ENCODE results near the gene PNPLA3. TPM values are rescaled to one million over a fixed set of nuclear protein-coding genes. Genes with fewer than 3 reads are reported as not detected.

Gene PNPLA3
- total RNA-seq, 1 donor from 2014 or later, result 5.9 TPM

DNA sequence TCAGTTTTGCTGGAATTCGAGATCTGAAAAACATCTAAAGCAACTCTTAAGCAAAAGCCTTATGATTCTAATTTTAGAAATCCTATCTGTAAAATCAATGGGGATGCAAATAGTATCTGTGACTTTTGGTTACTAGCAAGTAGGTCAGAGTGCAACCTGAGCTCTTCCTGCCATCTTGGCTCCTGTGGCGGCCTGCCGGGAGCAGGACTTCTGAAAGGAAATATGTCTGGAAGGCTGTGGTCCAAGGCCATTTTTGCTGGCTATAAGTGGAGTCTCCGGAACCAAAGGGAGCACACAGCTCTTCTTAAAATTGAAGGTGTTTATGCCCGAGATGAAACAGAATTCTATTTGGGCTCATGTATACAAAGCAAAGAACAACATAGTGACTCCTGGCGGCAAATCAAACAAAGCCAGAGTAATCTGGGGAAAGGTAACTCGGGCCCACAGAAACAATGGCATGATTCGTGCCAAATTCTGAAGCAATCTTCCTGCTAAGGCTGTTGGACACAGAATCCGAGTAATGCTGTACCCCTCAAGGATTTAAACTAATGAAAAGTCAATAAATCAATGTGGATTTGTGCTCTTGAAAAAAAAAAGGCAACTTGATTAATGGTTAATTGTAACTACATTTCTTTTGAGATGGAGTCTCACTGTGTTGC lies 33.3 kb downstream of the PNPLA3 start:
- peak overlapping the region; percentile 97 for H3K4me3 Mint-ChIP-seq
- H3K4me1 Mint-ChIP-seq (ENCODE audit: unreplicated experiment), result peaks cover 30% of the 10 kb centered on the region
- H3K9me3 Mint-ChIP-seq, result no peaks in the 10 kb centered on the region
- DNase-seq (ENCODE audit: extremely low spot score, unreplicated experiment), result no peak
- H3K27ac Mint-ChIP-seq, result peak overlapping the region; percentile 93
- no peaks in the 10 kb centered on the region for H3K27me3 Mint-ChIP-seq
- TF ChIP-seq, protein P1, sequence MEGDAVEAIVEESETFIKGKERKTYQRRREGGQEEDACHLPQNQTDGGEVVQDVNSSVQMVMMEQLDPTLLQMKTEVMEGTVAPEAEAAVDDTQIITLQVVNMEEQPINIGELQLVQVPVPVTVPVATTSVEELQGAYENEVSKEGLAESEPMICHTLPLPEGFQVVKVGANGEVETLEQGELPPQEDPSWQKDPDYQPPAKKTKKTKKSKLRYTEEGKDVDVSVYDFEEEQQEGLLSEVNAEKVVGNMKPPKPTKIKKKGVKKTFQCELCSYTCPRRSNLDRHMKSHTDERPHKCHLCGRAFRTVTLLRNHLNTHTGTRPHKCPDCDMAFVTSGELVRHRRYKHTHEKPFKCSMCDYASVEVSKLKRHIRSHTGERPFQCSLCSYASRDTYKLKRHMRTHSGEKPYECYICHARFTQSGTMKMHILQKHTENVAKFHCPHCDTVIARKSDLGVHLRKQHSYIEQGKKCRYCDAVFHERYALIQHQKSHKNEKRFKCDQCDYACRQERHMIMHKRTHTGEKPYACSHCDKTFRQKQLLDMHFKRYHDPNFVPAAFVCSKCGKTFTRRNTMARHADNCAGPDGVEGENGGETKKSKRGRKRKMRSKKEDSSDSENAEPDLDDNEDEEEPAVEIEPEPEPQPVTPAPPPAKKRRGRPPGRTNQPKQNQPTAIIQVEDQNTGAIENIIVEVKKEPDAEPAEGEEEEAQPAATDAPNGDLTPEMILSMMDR (conservative IDR thresholded peaks at IDR 0.05), result no peak
- H3K36me3 Mint-ChIP-seq, result peaks cover 3% of the 10 kb centered on the region

DNA sequence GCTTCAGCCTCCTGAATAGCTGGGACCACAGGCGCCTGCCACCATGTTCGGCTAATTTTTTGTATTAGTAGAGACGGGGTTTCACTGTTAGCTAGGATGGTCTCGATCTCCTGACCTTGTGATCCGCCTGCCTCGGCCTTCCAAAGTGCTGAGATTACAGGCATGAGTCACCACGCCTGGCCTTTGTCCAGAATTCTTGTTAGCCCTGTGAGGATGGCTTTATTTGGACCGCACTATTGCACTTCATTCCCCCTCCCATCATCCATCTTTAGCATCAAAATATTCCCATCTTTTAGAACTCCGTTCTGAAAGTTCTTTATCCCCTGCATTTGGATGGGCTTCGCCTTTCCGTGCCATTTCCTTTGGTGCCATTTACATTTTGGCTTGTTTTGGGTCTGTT lies 34.3 kb downstream of the PNPLA3 start:
- peak overlapping the region; percentile 50 for H3K4me3 Mint-ChIP-seq
- H3K9me3 Mint-ChIP-seq, result no peaks in the 10 kb centered on the region

DNA sequence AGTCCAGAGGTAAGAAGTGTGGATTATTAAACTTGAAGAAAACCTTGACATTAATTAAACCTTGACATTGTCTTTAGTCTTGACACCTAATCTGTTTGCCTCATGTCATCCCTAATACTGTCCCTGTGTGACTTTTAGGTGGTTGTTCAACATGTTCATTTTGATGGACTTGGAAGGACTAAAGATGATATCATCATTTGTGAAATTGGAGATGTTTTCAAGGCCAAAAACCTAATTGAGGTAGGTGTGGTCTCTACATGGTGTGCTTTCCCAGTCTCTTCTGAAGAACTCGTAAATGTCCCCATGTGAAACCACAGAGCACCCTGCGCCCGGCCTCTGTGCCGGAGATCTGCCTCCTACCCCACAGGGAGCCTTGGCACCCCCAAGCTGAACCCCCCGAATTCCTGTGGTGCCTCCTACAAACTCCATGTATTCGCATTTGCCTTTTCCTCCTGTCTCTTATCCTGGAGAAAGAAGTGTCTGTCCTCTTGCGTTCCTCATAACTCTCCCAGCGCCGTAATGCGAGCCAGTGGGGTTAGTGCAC lies 40.8 kb downstream of the PNPLA3 start:
- Mint-ChIP-seq H3K36me3 (peaks cover 29% of the 10 kb centered on the region), H3K9me3 (no peaks in the 10 kb centered on the region), H3K4me3 (no peak overlapping the region), H3K4me1 (ENCODE audit: unreplicated experiment) (no peaks in the 10 kb centered on the region), H3K27me3 (no peaks in the 10 kb centered on the region), H3K27ac (no peak overlapping the region)
- DNase-seq (ENCODE audit: extremely low spot score, unreplicated experiment), result no peak
- TF ChIP-seq, protein P1 (conservative IDR thresholded peaks at IDR 0.05), result no peak

More for the DNA sequence above, 34.3 kb downstream of the PNPLA3 start:
- no peaks in the 10 kb centered on the region for H3K27me3 Mint-ChIP-seq
- H3K4me1 Mint-ChIP-seq (ENCODE audit: unreplicated experiment), result peaks cover 30% of the 10 kb centered on the region
- H3K27ac Mint-ChIP-seq, result peak overlapping the region; percentile 6
- DNase-seq (ENCODE audit: extremely low spot score, unreplicated experiment), result no peak
- peaks cover 3% of the 10 kb centered on the region for H3K36me3 Mint-ChIP-seq
- TF ChIP-seq, protein P1 (conservative IDR thresholded peaks at IDR 0.05), result no peak

DNA sequence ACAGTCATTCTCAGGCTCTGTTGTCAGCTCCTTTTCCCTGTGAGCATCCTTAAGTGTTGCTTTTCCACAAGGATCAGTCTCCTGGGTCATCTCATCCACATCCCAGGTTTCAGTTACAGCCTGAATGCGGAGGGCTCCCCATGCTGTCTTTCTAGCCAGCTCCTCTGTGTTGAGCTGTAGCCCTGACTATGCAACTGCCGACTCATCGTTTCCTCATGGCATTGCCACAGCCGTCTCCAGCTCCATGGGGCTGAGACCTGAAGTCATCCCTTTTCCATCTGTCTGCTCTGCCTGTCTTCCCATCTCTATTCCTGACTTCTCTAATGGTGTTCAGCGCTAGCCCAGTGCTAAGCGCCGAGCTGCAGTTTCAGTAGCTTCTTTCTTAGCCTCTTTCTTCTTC lies 43.5 kb downstream of the PNPLA3 start:
- Mint-ChIP-seq H3K27me3 (no peaks in the 10 kb centered on the region), H3K4me3 (no peak overlapping the region), H3K36me3 (peaks cover 32% of the 10 kb centered on the region), H3K4me1 (ENCODE audit: unreplicated experiment) (no peaks in the 10 kb centered on the region), H3K27ac (no peak overlapping the region), H3K9me3 (no peaks in the 10 kb centered on the region)
- TF ChIP-seq, protein P1 (conservative IDR thresholded peaks at IDR 0.05), result no peak
- no peak for DNase-seq (ENCODE audit: extremely low spot score, unreplicated experiment)

DNA sequence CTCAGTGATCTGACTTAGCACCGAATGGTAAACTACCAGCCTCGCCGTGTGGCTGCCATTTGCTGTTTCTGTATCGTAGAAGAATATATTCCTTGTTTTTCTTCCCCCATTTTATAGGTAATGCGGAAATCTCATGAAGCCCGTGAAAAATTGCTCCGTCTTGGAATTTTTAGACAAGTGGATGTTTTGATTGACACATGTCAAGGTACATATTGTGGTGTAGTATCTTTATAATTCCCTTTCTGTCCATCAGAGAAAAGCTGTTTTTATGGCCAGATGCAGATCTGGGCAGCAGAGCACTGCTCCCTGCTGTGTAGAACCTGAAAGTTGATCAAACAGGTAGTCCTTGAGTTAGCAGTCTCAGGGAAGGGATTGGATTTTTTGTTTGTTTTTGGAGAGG lies 45.0 kb downstream of the PNPLA3 start:
- no peaks in the 10 kb centered on the region for H3K9me3 Mint-ChIP-seq
- H3K4me1 Mint-ChIP-seq (ENCODE audit: unreplicated experiment), result no peaks in the 10 kb centered on the region
- no peaks in the 10 kb centered on the region for H3K27me3 Mint-ChIP-seq
- TF ChIP-seq, protein P1 (conservative IDR thresholded peaks at IDR 0.05), result no peak
- peaks cover 35% of the 10 kb centered on the region for H3K36me3 Mint-ChIP-seq
- H3K4me3 Mint-ChIP-seq, result no peak overlapping the region
- no peak overlapping the region for H3K27ac Mint-ChIP-seq
- no peak for DNase-seq (ENCODE audit: extremely low spot score, unreplicated experiment)
